GM18498 (cell line): Measurements from ENCODE around the gene APH1B.

Experiments
- ATAC-seq: cut with Tn5 transposase; IDR thresholded peaks from one replicate; pipeline ENCODE4 v1.9.1; 2021; ENCODE audit warnings: mild to moderate bottlenecking, moderate library complexity; ENCODE audit not compliant: unreplicated experiment

APH1B gene

DNA sequence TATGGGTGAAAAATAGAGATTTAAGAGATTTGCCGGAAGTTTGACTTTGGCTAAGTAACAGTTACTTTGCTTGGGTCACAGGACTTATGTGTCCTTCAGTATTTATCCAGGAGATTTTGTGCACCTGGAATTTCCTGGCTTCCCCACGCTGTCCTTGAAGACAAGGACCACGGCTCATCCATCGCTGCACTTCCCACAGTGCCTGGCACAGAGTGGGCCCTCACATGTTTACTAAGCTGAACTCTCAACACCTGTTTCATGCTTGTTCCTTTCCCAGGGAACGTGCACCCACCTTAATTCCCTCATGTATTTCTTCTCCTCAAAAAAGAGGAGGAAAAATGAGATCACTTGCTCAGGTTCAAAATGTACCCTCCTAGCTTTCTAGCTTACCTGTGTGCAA, 72.2 kb downstream of the APH1B start:
- ATAC-seq, result no peak

DNA sequence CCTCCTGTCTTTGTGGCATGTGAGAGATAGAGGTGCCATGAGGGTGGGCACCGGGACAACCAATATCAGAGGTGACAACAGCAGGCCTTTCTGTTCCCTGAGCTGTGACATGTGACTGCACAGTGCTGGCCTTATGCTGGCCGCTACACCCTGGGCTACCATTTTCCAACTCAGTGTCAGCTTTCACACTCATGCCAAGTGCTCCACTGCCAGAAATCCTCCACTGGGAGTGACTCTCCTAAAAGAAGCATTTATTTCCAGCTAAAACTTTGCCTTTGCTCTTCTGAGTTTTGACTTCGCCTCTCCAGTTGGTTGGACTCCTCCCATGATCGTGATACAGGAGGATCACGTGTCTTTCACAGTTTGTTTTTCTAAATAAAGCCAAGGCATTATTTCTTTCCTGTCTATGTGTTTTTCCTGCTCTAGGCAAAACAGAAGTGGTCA, 72.8 kb downstream of the APH1B start:
- no peak for ATAC-seq

DNA sequence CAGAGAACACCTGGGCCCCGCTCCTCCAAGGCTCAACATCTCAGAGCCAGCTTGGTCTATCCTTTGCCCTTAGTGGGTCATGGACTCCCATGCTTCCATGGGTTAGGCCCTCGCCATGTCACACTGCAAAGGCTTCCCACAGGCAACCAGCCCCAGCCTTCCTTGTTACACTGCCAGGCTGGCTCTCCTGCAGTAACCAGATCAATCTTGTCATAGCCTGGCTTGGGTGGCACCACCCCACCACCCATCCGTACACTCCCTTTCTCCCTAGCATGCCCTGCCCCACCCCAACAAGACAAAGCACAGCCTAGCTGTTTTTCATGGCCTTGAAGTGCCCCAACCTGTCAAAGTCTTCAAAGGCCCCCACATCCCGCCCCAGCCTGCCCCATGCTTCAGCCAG, 73.8 kb downstream of the APH1B start:
- no peak for ATAC-seq

DNA sequence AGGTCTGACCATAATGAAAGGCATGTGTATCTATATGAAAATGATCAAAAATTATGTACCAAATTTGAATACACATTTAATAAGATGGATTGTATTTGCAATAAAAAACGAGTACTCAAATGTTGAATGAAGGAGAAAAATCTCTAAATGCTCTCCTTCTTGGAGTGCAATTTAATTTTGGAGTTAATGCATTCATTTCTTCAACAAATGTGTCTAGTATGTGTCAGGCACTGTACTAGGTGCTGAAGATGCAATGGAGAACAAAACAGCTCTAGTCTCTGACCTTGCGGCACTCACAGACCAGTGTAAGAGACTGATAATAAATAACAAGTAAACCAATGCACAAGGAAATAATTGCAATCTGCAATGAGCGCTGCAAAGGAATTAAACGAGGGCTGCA, 75.4 kb downstream of the APH1B start:
- ATAC-seq, result no peak

DNA sequence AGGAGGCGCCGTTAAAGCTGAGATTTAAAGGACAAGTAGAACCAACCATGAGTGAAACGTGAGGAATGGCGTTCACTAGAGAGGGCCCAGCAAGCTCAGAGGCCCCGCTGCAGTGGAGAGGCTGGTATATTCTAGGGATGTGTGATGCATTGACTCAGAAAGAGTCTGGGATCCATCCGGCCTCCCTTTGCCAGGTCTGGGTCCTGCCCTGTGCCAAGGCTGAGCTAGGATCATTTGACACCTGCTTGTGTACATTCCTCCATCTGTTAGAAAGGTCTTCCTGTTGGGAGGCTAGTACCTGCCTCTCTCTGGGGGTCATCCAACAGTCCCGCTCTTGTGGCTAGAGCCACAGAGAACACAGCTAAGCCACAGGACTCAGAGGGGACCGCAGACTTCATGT, 75.9 kb downstream of the APH1B start:
- no peak for ATAC-seq

DNA sequence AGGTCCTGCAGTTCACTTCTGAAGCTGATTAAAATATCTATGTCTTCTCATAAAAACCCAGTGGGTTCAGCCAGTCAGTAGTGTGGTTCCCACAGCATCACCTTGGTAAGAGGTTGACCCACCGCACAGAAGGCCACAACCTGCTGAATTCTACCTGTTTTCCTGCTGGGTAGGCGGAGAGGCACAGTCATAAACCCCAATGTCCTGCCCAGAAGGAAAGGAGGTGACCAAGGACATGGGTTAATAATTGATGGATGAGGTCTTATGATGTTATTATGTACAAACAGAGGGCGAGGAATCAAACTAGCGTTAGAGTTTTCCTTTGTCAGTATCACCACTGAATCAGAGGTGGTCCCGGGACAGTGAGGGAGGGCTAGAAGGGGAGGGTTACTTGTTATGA, 76.5 kb downstream of the APH1B start:
- no peak for ATAC-seq

DNA sequence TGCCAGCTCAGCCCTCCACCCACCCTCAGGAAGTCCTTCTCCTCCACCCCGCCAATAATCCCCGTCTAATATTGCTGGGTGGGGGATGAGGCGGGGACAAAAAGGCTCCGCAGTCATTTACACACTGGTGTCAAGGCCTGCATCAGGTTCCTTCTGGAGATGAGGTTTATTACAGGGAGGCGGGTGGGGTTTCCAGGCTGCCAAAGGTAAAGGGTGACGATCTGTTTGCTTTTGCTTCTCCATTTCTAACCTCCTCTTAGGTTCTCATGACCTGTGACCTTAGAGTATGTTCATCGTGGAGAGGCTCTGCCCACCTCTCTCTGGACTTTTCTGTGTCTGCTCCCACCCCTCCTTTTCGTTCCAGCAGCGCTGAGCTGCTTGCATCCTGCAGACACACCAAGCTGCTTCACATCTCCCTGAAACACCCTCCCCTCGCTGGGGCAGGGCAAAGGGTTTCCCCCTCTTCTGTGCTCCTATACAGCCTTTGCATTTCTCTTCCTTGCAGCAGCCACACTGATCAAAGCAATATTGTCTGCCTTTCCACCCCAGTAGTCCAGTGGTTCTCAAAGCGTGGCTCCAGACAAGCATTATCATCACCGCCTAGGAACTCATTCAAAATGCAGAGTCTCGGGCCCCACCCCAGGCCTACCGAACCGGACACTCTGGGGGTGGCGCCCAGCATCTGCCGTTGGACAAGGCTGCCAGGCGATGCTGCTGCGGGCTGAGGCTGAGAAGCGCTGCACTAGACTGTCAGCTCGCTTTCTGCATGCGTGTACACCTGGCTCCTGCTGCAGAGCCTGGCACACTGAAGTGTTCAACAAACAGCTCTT, 77.6 kb downstream of the APH1B start:
- no peak for ATAC-seq

DNA sequence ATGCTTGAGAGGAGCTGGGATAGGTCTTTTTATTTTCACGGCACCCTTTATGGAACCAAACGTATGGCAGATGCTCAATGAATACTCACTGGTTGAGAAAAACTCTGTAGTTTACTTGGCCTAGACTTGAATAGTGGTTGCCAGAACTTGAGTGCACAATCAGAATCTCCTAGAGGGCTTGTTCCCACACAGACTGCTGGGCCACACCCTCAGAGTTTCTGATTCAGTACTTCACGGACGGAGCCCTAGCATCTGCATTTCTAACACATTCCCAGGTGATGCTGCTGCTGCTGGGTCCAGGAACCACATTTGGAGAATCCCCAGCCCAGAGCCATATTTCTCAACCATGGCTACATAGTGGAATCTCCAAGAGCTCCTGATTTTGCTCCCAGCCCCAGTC, 79.7 kb downstream of the APH1B start:
- no peak for ATAC-seq

DNA sequence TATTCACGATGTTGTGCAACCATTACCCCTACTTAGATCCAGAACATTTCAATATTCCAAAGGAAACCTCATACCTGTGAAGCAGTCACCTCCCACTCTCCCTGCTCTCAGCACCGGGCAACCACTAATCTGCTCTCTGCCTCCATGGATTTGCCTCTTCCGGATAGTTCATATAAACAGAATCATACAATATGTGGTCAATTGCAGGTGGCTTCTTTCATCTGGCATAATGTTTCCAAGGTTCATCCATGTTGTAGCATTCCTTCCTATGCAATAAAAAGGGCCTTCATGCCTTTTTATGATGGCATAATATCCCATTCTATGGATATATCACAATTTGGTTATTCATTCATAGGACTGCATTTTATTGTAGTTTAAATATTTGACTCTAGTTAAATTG, 80.3 kb downstream of the APH1B start:
- no peak for ATAC-seq

DNA sequence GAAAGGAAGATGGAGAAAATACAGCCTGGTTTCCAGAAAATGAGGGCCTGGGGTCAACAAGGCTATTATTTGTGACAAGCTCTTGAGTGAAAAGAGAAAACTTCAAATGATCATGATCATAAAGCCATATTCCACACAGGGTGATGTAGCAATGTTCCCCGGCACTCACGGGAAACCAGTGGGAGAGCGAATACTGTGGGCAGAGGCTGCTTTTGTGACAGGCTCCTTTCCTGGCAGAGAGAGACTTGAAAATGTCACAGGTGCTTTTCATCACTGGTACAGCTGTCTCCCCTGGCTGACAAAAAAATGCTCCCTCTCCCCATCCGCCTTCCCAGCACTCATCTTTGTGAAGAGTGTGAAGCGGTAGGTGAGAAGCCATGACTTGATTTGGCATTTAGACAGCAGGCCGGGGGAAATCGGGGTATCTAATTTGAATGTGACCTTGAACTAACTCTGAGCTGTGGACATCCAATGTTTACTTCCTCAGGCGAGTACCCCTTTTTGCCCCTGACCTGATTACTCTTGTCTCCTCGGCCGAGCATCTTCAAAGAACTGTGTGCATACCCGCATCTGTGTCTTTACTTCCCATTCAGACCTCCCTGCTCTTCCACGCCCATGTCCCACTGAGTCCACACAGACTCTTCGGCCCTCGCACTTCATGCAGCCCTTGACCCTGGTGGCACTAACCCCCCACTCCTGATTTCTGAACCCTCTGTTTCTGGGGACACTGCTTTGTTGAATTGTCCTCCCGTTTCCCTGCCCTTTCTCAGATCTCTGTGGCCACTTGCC, 81.0 kb downstream of the APH1B start:
- ATAC-seq, result no peak
